HuH-7.5 (cell line): ENCODE data around the gene ABCG4.
"Not testable (repeated sequence)": the region's sequence is repeated elsewhere in the genome, so short reads cannot be mapped to it uniquely, and the experiment has no call there.

Source experiments
- DNase-seq: peaks from one replicate; pipeline ENCODE4 v3.0.0; 2011; ENCODE audit warnings: low spot score

The ABCG4 gene

DNA sequence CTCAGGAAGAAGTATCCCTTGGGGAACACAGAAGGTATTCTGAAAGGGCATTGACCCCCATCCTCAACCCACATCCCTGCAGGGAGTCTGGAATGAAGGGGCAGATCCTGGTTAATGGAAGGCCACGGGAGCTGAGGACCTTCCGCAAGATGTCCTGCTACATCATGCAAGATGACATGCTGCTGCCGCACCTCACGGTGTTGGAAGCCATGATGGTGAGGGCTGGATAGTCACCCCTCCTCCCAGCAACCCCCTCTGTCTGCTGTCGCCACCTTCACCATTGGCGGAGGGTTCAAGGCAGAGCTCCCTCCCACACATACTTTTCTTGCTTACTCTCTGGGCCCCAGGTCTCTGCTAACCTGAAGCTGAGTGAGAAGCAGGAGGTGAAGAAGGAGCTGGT, 5.3 kb downstream of the ABCG4 start:
- no peak for DNase-seq

DNA sequence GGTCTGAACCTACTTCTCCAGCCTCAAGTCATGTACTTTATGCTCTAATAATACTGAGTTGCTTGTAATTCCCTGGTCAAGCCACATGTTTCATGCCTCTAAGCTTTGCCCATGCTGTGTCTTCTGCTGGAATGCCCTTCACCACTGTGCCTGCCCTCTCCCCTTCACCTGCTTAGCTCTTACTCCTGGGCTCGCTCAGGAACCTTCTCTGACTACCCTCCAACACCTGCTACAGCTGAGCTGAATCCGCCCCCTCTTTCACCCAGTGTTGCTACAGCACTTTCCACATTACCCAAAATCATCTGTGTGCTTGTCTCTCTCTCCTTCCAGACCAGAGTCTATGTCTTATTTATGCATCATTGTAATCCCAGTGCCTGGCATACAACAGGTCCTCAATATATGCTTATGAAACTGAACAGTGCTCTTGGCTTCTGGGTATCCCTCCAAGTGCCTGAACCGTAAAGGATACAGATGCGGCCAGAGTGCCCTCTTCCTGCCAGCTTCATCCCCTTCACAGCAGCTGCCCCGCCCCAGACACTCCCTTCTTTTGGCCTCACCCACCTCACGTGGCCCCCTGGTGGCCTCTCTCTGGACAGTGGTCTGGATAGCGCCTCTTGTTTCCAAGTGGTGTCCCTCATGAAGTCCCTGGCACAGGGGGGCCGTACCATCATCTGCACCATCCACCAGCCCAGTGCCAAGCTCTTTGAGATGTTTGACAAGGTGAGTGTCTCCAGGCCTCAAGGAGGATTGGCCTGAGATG, 7.1 kb downstream of the ABCG4 start:
- DNase-seq = peak; percentile 50

DNA sequence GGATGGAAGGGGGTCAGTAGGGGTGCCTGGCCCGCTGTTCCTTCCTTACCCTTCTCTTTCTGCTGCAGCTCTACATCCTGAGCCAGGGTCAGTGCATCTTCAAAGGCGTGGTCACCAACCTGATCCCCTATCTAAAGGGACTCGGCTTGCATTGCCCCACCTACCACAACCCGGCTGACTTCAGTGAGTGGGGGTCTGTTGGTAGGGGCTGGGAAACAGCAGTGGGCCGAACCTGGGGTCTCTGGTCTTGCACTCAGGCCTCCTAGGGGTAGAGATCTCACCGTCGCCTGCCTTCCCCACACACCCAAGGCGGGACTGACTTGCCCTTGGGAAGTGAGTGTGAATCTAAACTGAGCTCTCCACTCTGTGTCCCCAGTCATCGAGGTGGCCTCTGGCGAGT, 7.6 kb downstream of the ABCG4 start:
- DNase-seq = no peak

DNA sequence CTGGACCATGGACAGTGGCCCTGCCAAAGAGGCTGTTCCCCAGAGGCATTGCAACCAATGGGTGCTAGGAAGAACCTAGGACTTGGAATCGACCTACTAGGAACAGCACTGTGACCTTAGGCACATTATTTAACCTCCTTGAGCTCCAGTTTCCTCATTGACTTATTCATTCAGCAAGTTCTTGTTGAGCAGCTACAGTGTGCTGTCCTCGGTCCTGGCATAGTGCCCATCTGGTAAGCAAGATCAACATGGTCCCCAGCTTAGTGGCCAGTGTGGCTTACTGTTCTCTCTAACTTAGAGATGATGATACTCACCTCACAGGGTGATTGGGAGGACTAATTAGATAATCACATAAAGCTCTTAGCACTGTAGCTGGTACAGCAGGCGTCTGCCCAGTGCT, 8.2 kb downstream of the ABCG4 start:
- DNase-seq = no peak

DNA sequence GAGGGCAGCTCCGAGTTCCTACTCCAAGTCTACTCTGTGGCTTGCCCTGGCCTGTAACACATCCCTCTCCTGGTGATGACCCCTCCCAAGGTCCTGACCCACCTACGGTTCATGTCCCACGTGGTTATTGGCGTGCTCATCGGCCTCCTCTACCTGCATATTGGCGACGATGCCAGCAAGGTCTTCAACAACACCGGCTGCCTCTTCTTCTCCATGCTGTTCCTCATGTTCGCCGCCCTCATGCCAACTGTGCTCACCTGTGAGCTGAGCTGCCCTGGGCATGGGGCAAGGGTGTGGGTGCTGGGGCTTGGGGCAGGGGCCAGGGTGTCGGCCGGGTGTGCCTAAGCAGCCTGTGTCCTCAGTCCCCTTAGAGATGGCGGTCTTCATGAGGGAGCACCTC, 9.6 kb downstream of the ABCG4 start:
- no peak for DNase-seq

DNA sequence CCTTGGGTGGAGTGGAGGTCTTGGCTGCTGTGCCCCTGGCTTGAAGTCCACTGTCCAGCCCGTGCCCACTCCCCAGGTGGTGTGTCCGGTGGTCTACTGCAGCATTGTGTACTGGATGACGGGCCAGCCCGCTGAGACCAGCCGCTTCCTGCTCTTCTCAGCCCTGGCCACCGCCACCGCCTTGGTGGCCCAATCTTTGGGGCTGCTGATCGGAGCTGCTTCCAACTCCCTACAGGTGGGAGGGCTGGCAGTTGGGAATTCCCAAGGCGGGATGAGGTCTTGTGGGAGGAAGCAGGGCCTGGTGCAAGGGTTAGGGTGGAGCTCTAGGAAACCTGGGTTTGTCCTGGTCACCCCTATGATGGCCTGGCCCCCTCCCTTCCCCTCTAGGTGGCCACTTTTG, 11.3 kb downstream of the ABCG4 start:
- no peak for DNase-seq

DNA sequence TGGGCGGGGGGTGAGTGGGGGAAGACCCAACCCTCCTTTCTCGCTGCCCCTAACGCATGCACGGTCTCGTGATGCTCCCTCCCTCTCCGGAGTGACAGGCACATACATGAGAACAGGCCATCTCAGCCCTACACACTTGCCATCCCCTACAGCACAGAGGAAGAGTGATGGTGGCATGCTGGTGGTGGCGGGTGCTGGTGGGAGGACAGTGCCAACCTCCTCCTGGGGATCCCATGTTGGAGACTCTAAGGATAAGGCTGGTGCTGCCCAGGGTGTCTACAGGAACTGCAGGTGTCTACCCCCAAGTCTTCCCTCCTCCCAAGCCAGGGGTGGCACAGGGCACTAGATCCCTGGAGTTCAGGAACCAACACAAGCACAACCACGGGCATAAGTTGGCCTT, 13.0 kb downstream of the ABCG4 start:
- DNase-seq = no peak

DNA sequence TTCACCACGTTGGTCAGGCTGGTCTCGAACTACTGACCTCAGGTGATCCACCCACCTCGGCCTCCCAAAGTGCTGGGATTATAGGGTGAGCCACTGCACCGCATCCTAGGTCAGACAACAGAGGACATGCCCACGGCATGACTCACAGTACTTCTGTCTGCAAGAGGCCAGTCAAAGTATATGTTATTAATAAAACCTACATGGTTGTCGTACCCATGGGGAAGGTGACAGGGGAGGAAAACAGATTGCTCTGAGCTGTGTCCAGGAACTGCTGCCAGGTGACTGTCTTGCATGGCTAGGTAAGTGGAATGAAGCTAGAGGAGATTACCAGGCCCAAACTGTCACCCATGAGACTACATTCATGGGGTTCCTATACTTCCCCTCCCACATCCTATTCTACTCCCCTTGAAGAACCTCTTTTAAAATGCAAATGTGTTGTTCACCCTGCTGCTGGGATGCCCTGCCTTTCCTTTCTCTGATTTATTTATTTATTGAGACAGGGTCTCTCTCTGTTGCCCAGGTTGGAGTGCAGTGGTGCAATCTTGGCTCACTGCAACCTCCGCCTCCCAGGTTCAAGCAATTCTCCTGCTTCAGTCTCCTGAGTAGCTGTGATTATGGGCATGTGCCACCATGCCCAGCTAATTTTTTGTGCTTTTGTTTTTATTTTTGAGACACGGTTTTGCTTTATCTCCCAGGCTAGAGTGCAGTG, 17.7 kb downstream of the ABCG4 start:
- no peak for DNase-seq

DNA sequence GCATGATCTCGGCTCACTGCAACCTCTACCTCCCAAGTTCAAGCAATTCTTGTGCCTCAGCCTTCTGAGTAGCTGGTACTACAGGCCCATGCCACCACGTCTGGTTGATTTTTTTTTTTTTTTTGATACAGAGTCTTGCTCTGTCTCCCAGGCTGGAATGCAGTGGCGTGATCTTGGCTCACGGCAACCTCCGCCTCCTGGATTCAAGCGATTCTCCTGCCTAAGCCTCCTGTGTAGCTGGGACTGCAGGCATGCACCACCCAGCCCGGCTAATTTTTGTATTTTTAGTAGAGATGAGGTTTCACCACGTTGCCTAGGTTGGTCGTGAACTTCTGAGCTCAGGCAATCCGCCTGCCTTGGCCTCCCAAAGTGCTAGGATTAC, 18.2 kb downstream of the ABCG4 start:
- not testable (repeated sequence) for DNase-seq

DNA sequence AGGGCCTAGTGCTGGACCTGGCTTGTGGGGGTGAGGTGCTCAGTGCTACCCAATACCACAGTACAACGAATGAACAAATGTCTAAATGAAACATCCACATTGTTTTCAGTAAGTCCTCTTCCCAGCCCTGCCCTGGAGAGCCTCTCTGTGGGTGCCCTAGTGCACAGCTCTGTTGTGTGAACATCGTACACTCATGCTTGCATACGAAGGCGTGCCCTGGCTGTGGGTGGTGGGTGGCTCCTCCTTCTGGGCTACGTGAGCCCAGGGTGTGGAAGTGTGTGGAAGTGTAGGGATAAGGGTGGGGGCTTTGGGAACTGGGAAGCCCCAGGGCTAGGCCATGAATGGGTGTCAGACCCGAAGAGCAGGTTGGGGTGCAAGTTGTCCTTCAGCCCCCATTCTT, 19.1 kb downstream of the ABCG4 start:
- DNase-seq = no peak

DNA sequence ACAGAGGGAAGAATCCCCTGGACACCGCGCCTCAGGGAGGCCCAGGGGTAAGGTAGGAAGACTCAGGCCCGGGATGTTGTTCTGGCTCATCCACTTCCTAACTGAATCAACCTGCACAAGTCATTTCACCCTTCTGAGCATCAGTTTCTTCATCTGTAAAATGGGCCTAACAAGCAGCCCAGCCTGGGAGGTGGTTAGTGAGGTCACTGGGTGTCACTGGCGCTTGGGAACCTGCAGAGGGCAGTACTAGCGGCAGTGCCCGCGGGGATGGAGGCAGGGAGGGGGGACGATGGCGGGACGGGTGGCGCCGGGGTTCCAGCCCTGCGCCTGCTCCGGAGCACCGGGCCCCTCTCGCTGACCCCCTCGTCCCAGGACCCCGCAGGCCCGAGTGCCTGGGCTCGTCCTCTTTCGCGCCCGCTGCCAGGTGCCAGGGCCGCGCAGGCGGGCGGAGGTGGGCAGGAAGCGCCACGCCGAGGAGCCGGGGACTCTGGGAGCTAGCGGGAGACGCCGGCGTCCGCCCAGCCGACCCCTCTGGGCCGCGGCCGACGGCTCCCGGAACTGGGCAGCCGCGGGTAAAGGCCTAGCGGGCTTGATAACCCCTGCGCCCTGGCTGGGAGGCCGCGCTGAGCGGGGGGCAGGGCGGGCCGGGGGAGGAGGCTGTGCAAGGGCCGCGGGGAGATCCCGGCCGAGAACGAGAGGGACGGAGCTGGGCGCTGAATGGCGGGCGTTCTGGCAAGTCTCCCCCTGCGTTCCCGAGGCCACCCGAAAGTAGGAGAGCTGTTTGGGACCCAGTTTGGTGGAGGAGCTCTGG, 19.8 kb downstream of the ABCG4 start, which contains the start of gene NLRX1:
NLRX1 (plus strand) TSS at position 255 of the 811 bp plus-strand sequence. CDS start 2,679 bp downstream, outside the sequence.
- peak; percentile 91 for DNase-seq

DNA sequence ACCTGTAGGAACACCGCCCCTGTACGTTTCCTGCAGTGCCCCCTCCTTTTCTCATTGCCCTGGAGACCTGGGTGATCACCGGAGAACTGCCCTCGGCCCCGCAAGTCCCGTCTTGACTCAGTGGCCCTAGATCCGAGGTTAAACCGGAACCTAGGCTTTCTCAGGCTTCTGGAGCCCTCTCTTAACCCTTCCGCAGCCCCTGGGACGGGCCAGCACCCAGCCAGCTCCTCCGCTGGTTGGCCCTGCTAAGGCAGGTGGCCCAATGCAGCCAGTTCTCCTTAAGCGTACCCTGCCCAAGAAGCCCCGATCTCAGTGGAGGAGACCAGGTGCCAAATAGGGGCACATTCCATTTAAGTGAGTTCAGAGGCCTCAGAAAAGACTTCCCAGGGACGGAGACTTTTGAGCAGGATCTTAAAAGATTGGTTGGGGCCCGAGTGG, 20.4 kb downstream of the ABCG4 start:
- no peak for DNase-seq

DNA sequence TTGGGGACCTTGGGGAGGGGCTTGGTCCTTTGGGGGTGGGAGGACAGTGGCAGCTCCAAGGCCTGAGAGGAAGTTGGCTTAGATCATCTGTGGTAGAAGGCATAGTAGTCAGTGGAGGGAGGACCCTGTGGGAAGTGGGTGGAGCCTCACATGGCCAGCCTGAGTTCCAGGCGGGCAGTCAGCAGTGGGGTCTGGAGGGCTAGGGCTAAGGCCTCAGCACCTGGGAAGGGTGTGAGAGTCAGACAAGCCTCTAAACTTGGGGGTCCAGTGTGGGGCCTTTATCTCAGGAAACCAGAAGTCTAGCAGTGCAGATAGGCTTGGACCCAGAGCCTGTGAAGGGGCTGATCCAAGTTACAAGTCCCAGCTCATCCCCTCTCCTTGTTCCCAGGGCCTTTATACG, 23.7 kb downstream of the ABCG4 start:
- DNase-seq = no peak

DNA sequence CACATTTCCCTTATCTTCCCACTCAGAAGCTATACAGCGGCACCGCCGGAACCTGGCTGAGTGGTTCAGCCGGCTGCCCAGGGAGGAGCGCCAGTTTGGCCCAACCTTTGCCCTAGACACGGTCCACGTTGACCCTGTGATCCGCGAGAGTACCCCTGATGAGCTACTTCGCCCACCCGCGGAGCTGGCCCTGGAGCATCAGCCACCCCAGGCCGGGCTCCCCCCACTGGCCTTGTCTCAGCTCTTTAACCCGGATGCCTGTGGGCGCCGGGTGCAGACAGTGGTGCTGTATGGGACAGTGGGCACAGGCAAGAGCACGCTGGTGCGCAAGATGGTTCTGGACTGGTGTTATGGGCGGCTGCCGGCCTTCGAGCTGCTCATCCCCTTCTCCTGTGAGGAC, 24.6 kb downstream of the ABCG4 start:
- no peak for DNase-seq

DNA sequence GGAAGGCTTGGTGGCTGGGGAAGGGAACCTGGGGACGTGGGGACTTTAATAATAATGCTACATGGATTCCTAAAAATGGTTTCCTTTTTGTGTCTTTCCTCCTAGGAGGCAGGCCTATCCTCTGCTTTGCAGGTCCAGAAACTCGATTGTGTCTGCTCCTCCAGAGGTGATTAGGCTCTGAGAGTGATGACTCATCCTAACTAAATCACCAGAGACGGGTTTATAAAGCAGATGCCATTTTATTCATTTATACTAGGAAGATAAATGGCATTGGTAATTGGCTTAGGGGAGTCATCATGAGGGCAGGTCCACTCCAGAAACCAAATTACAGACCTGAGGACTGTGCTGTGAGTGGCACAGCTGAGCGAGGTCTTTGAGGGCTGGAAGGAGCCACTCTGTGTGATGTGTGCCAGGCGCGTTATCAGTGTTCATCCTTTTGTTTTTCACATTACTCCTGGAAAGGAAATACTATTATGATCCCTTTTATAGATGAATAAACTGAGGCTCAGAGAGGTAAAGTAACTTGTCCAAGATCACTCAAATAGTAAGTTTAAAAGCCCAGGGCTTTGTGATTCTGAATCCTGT, 26.7 kb downstream of the ABCG4 start:
- DNase-seq = no peak

DNA sequence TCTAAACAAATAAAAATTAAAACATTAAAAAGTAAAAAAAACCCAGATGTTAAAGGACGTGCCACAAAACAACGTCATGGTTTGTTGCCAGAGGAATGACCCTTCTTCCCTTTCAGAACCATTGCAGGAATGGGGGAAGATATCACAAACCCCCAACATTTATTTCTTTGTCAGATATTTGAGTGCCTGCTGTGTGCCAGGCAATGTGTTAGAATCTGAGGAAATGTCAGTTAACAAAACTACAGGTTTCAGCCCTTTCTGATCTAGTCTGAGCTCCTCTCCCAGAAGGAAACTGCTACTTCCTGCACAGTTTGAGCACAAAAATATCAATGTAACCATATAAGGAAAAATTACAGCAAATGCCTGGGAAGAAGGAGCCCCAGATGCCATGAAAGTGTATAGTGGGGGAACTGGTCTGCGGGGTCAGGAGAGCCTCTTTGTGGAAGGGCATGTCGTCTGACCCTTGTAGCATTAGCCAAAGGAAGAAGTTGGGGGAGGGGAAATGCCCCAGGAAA, 29.4 kb downstream of the ABCG4 start:
- DNase-seq = no peak

DNA sequence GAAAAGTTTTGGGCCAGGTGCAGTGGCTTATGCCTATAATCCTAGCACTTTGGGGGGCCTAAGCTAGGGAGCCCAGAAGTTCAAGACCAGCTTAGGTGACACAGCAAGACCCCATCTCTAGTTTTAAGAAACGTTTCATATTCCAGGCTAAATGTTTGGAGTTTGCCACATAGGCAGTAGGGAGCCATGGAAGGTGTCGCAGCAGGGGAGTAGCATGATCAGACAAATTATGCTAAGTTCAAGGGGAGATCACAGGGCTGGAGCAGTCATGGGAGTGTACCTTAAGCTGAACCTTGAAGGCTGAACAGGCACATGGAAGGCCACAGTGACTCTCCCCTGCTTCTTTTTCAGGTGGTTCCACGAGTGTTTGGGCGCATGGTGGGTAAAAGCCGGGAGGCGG, 30.5 kb downstream of the ABCG4 start:
- no peak for DNase-seq

DNA sequence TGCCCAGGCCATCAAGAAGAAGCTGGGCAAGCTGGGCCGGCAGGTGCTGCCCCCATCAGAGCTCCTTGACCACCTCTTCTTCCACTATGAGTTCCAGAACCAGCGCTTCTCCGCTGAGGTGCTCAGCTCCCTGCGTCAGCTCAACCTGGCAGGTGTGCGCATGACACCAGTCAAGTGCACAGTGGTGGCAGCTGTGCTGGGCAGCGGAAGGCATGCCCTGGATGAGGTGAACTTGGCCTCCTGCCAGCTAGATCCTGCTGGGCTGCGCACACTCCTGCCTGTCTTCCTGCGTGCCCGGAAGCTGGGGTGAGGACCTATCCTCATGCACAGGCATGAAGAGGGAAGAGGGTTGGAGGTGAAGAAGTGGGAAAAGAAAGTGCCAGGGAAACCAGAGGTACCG, 31.1 kb downstream of the ABCG4 start:
- DNase-seq = no peak

DNA sequence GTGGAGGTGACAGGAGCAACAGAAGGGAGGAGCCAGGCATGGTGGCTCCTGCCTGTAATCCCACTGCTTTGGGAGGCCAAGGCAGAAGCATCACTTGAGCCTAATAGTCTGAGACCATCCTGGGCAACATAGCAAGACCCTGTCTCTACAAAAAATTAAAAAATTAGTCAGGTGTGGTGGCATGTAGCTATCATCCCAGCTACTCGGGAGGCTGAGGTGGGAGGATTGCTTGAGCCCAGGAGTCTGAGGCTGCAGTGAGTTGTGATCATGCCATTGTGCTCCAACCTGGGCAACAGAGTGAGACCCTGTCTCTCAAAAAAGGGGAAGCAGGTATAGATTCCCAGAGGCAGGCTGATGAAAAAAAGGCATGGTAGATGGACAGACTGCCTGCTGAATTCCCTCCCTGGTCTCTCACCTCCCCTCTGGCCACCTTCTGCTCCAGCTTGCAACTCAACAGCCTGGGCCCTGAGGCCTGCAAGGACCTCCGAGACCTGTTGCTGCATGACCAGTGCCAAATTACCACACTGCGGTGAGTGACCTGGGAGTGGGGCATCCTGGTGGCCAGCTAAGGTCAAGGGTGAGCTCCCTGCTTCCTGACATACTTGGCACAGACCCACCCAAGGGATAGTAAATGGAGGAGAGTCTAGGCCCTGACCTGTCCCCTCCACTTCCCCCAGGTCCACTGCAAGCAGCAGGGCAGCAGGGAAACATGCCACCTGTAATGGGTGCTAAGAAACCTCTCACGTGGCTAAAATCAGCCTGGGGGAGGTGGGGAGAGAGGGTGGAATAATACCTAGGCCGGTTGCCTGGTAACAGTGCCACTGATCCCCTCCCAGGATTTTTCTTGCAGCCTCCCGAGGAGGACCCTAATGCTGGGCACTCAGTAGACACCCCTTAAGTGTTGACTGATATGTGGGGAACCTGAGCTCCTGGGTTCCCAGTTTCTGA, 32.2 kb downstream of the ABCG4 start:
- DNase-seq = no peak

DNA sequence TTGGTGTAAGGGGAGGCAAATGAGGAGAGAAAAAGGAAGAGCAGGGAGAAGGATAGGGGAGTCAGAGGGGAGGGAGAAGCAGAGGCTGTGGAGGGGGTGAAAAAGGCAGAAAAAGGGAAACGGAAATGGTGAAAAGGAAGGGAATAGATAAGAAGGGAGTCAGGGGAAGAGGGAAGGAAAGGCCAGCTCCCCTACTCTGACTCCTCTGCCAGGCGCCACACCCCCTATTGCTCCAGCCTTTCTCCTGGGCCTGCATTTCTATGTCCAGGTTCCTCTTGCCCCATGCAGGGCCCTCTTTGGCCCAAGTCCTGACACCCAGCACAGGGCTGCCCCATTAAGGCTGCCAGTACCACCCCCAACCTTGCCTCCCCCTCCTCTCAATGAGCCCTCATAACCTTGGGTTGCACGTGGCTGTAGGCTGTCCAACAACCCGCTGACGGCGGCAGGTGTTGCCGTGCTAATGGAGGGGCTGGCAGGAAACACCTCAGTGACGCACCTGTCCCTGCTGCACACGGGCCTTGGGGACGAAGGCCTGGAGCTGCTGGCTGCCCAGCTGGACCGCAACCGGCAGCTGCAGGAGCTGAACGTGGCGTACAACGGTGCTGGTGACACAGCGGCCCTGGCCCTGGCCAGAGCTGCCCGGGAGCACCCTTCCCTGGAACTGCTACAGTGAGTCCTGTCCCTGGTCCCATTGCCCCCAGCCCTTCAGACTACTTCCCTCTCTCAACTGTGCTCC, 33.0 kb downstream of the ABCG4 start:
- DNase-seq = no peak
